Tibial nerve (tissue), 4 donors: ENCODE results near the gene NTM. TPM values are rescaled to one million over a fixed set of nuclear protein-coding genes. Genes with fewer than 3 reads are reported as not detected.

Experiments used
- DNase-seq, 2 donors: peaks; one replicate each; pipeline ENCODE4 v3.0.0-alpha.2; 2019; ENCODE audit warnings: low spot score in 2 of 2
- H3K27ac ChIP-seq, 4 donors: fragments of 200-600 bp; sonication (generic) in 3 of 4; one replicate each; pipeline ENCODE4 v1.5.1; 2017 to 2019; ENCODE audit warnings: mild to moderate bottlenecking in 1 of 4
- H3K27me3 ChIP-seq, 2 donors: fragments of 200-600 bp; sonication (generic) in 1 of 2; one replicate each; pipeline versions ENCODE4 v1.5.1 to v1.6.0; 2017 to 2019
- H3K36me3 ChIP-seq, 3 donors: fragments of 200-600 bp; sonication (generic); one replicate each; pipeline ENCODE4 v1.5.1; 2018 to 2019
- H3K4me1 ChIP-seq, 4 donors: fragments of 200-600 bp; sonication (generic) in 3 of 4; one replicate each; pipeline ENCODE4 v1.5.1; 2017 to 2019
- H3K4me3 ChIP-seq, 4 donors: fragments of 200-600 bp; sonication (generic) in 3 of 4; one replicate each; pipeline ENCODE4 v1.5.1; 2017 to 2019; ENCODE audit warnings: mild to moderate bottlenecking in 1 of 4, moderate library complexity in 1 of 4
- H3K9me3 ChIP-seq, 4 donors: fragments of 200-600 bp; sonication (generic) in 3 of 4; one replicate each; pipeline ENCODE4 v1.5.1; 2017 to 2019
- EP300 ChIP-seq, 2 donors: sonication (generic); formaldehyde crosslinking; IDR thresholded peaks; one replicate each; pipeline ENCODE4 v1.6.1; 2017; ENCODE audit warnings: antibody characterized with exemption in 2 of 2, mild to moderate bottlenecking in 1 of 2
- POLR2A ChIP-seq, 2 donors: fragments of 450-650 bp; IDR thresholded peaks; one replicate each; pipeline ENCODE4 v1.6.1; 2017; ENCODE audit warnings: antibody characterized with exemption in 2 of 2, mild to moderate bottlenecking in 2 of 2, moderate library complexity in 2 of 2
- WGBS, 2 donors: methylation state at CpG; one replicate each; pipeline ENCODE4 v1.1.5; 2018; 5-methylcytosine and 5-hydroxymethylcytosine counted together
- total RNA-seq, 4 donors: library from RNA; depleted of rRNA; stranded (reverse); fragments of >200 nt; gene quantifications; one replicate each; pipeline ENCODE4 v1.1.0, GENCODE V29; 2016
- TF ChIP-seq, protein P1 (sequence below), 5 experiments: fragments of 200-600 bp in 3 of 5; fragments of 450-650 bp in 2 of 5; sonication (generic) in 3 of 5; IDR thresholded peaks; one replicate each; pipeline ENCODE4 v1.5.1; 2016 to 2019; ENCODE audit warnings: antibody characterized with exemption in 5 of 5, mild to moderate bottlenecking in 3 of 5, moderate library complexity in 2 of 5

NTM gene
- total RNA-seq, 4 donors from 2014 or later = 3.7 to 11.4 (median 10.8) TPM

GRCh38 chr11:131850507-131850906, 480.1 kb downstream of the NTM start:
- 71 to 74% methylated on average over 9 of the region's 9 CpGs for WGBS, 2 donors

DNA sequence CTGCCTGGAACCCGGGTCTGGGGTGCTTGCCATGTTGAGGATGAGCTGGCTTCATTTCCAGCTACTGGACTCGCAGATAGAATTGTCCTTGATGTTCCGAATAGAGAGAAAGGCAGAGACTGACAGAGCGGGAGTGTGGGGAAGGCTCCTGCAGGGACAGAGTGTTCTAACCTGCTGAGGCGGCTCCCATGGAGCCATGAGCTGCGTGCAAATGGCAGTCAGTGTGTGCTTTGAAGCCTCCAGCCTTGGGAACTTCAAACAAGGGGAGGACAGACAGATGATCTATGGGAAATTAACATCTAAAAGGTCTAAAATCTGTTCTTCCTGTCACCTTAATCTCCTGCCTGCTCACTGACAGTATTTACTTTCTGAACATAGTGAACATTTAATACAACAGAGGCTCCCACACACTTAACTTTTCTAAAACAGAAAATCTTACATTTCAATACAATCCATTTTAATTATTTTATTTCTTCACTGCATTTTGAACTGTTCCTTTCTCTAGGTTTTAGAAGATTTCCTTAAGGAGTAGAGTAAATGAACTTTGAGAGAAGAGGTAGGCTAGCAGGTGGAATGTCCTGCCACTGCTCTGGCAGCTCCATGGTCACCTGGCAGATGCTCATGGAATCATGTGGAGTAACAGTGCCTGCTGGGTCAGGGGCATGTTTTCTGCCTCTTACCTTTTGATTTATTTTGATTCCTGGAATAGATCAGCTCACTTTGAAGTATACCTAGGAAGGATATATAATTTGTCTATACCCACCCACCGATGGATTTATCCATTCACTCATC, 481.7 kb downstream of the NTM start:
- TF ChIP-seq POLR2A (IDR thresholded peaks at IDR 0.05) = no peak
- no peak for TF ChIP-seq EP300 (IDR thresholded peaks at IDR 0.05)
- TF ChIP-seq, protein P1, sequence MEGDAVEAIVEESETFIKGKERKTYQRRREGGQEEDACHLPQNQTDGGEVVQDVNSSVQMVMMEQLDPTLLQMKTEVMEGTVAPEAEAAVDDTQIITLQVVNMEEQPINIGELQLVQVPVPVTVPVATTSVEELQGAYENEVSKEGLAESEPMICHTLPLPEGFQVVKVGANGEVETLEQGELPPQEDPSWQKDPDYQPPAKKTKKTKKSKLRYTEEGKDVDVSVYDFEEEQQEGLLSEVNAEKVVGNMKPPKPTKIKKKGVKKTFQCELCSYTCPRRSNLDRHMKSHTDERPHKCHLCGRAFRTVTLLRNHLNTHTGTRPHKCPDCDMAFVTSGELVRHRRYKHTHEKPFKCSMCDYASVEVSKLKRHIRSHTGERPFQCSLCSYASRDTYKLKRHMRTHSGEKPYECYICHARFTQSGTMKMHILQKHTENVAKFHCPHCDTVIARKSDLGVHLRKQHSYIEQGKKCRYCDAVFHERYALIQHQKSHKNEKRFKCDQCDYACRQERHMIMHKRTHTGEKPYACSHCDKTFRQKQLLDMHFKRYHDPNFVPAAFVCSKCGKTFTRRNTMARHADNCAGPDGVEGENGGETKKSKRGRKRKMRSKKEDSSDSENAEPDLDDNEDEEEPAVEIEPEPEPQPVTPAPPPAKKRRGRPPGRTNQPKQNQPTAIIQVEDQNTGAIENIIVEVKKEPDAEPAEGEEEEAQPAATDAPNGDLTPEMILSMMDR (IDR thresholded peaks at IDR 0.05) = no peak
- DNase-seq = no peak
- H3K36me3 ChIP-seq = no peaks in the 10 kb centered on the region

More at GRCh38 chr11:131850507-131850906, 480.1 kb downstream of the NTM start:
- no peaks in the 10 kb centered on the region for H3K27me3 ChIP-seq
- TF ChIP-seq POLR2A (IDR thresholded peaks at IDR 0.05) (no peak), EP300 (IDR thresholded peaks at IDR 0.05) (no peak)
- TF ChIP-seq, protein P1 (IDR thresholded peaks at IDR 0.05) = no peak
- no peaks in the 10 kb centered on the region for H3K36me3 ChIP-seq
- DNase-seq = no peak
- H3K9me3 ChIP-seq = no peaks in the 10 kb centered on the region
- H3K27ac ChIP-seq = no peak overlapping the region
- H3K4me3 ChIP-seq = no peak overlapping the region
- no peaks in the 10 kb centered on the region for H3K4me1 ChIP-seq

GRCh38 chr11:131852757-131853156, 482.3 kb downstream of the NTM start:
- no peaks in the 10 kb centered on the region for H3K27me3 ChIP-seq
- no peak overlapping the region for H3K27ac ChIP-seq
- H3K9me3 ChIP-seq = no peaks in the 10 kb centered on the region
- no peak overlapping the region for H3K4me3 ChIP-seq
- H3K4me1 ChIP-seq = no peaks in the 10 kb centered on the region
- 88 to 95% methylated on average over 3 of the region's 3 CpGs for WGBS, 2 donors
- TF ChIP-seq EP300 (IDR thresholded peaks at IDR 0.05) (no peak), POLR2A (IDR thresholded peaks at IDR 0.05) (no peak)
- TF ChIP-seq, protein P1 (IDR thresholded peaks at IDR 0.05) = no peak
- no peak for DNase-seq
- no peaks in the 10 kb centered on the region for H3K36me3 ChIP-seq

More for the DNA sequence above, 481.7 kb downstream of the NTM start:
- Histone ChIP-seq H3K4me1 (no peaks in the 10 kb centered on the region), H3K27ac (no peak overlapping the region), H3K9me3 (no peaks in the 10 kb centered on the region), H3K27me3 (no peaks in the 10 kb centered on the region), H3K4me3 (no peak overlapping the region)
- WGBS, 2 donors = 53 to 61% methylated on average over 7 of the region's 7 CpGs

GRCh38 chr11:131854391-131854790, 484.0 kb downstream of the NTM start:
- H3K27me3 ChIP-seq = no peaks in the 10 kb centered on the region
- H3K4me3 ChIP-seq = no peak overlapping the region
- no peaks in the 10 kb centered on the region for H3K36me3 ChIP-seq
- no peaks in the 10 kb centered on the region for H3K4me1 ChIP-seq
- no peak overlapping the region for H3K27ac ChIP-seq
- WGBS, 2 donors = 85 to 87% methylated on average over 4 of the region's 4 CpGs
- TF ChIP-seq, protein P1 (IDR thresholded peaks at IDR 0.05) = no peak
- TF ChIP-seq EP300 (IDR thresholded peaks at IDR 0.05) = no peak
- no peak for TF ChIP-seq POLR2A (IDR thresholded peaks at IDR 0.05)
- no peaks in the 10 kb centered on the region for H3K9me3 ChIP-seq
- no peak for DNase-seq

DNA sequence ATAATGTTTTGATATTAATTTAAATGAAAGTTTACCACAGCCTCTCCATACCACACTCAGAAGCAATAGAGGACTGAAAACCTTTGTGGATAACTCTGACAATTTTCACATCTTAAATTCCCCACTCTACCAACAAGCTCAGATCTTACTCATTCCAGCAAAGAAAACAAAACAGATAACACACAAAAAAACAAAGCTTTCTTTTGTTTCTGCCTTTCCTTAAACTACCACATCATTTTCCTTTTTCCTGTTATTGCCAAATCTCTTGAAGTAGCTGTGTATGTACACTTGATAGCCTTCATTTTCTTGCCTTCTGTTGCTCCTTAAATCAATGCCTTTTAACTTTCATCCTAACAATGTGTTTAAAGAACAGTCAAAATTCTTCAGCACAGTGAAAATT, 484.9 kb downstream of the NTM start:
- DNase-seq = no peak
- TF ChIP-seq, protein P1 (IDR thresholded peaks at IDR 0.05) = no peak
- no peak for TF ChIP-seq POLR2A (IDR thresholded peaks at IDR 0.05)
- TF ChIP-seq EP300 (IDR thresholded peaks at IDR 0.05) = no peak

More for the DNA sequence above, 484.9 kb downstream of the NTM start:
- H3K27me3 ChIP-seq = no peaks in the 10 kb centered on the region
- H3K9me3 ChIP-seq = no peaks in the 10 kb centered on the region
- no peaks in the 10 kb centered on the region for H3K4me1 ChIP-seq
- no peak overlapping the region for H3K27ac ChIP-seq
- H3K36me3 ChIP-seq = no peaks in the 10 kb centered on the region
- H3K4me3 ChIP-seq = no peak overlapping the region
